Tibial artery (tissue), 4 donors: Measurements from ENCODE around the gene TTN.
"Not testable (repeated sequence)": the region's sequence is repeated elsewhere in the genome, so short reads cannot be mapped to it uniquely, and the experiment has no call there.

Source experiments
- DNase-seq, 2 donors: peaks; one replicate each; pipeline ENCODE4 v3.0.0-alpha.2; 2019
- H3K27ac ChIP-seq, 2 donors: fragments of 200-600 bp; sonication (generic) in 1 of 2; 1 replicate in 1 of 2; 2 replicates in 1 of 2; pipeline ENCODE4 v1.5.1; 2018 to 2019; ENCODE audit warnings: mild to moderate bottlenecking in 1 of 2
- H3K27me3 ChIP-seq, 2 donors: fragments of 200-600 bp; sonication (generic) in 1 of 2; one replicate each; pipeline versions ENCODE4 v1.5.1 to v1.6.0; 2016 to 2019
- H3K36me3 ChIP-seq, 3 donors: fragments of 200-600 bp; sonication (generic) in 2 of 3; one replicate each; pipeline ENCODE4 v1.5.1; 2016 to 2019; ENCODE audit warnings: mild to moderate bottlenecking in 2 of 3
- H3K4me1 ChIP-seq, 4 donors: fragments of 200-600 bp; sonication (generic) in 2 of 4; 1 replicate in 3 of 4; 2 replicates in 1 of 4; pipeline ENCODE4 v1.5.1; 2016 to 2019
- H3K4me3 ChIP-seq, 2 donors: fragments of 200-600 bp; sonication (generic) in 1 of 2; 1 replicate in 1 of 2; 2 replicates in 1 of 2; pipeline ENCODE4 v1.5.1; 2018 to 2019; ENCODE audit warnings: mild to moderate bottlenecking in 2 of 2
- H3K9me3 ChIP-seq, 3 donors: fragments of 200-600 bp; sonication (generic) in 1 of 3; one replicate each; pipeline ENCODE4 v1.5.1; 2016 to 2019
- intact Hi-C: fragments of 100-400 bp; cut with DNase I; formaldehyde crosslinking; loops from one replicate; pipeline ENCODE4 v1.15.0; 2023; ENCODE audit warnings: low total_unique reads
- TF ChIP-seq, protein P1 (sequence below), 2 experiments: fragments of 200-600 bp in 1 of 2; fragments of 450-650 bp in 1 of 2; IDR thresholded peaks; one replicate each; pipeline ENCODE4 v1.5.1; 2017 to 2019; ENCODE audit warnings: antibody characterized with exemption in 2 of 2, mild to moderate bottlenecking in 1 of 2, moderate library complexity in 1 of 2

Gene TTN

DNA sequence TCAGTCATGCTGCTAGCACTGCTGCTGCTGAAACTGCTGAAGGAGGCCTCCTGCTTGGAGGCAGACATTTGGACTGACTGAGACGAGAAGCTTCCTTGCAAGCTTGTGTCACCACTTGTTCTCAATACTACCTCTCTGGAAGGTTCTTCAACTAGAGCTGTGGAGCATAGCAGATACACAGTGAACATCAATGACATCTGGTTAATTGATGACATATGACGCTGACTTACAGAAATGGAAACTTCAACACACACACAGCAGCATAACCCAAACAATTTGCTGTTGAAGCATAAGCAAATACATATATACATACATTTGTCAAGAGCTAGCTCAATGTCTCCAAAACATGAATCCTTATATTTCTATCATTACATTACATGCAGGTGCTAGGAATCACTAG lies 279.6 kb downstream of the TTN start:
- DNase-seq: no peak
- Histone ChIP-seq H3K4me3 (no peak overlapping the region), H3K27me3 (no peaks in the 10 kb centered on the region), H3K4me1 (peaks cover 0 to 10% (median 0%) of the 10 kb centered on the region in 4 donors), H3K36me3 (peaks cover 13 to 16% (median 14%) of the 10 kb centered on the region in 3 donors), H3K9me3 (no peaks in the 10 kb centered on the region), H3K27ac (no peak overlapping the region)
- TF ChIP-seq, protein P1, sequence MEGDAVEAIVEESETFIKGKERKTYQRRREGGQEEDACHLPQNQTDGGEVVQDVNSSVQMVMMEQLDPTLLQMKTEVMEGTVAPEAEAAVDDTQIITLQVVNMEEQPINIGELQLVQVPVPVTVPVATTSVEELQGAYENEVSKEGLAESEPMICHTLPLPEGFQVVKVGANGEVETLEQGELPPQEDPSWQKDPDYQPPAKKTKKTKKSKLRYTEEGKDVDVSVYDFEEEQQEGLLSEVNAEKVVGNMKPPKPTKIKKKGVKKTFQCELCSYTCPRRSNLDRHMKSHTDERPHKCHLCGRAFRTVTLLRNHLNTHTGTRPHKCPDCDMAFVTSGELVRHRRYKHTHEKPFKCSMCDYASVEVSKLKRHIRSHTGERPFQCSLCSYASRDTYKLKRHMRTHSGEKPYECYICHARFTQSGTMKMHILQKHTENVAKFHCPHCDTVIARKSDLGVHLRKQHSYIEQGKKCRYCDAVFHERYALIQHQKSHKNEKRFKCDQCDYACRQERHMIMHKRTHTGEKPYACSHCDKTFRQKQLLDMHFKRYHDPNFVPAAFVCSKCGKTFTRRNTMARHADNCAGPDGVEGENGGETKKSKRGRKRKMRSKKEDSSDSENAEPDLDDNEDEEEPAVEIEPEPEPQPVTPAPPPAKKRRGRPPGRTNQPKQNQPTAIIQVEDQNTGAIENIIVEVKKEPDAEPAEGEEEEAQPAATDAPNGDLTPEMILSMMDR (IDR thresholded peaks at IDR 0.05): no peak
- intact Hi-C loops: no loop called here

DNA sequence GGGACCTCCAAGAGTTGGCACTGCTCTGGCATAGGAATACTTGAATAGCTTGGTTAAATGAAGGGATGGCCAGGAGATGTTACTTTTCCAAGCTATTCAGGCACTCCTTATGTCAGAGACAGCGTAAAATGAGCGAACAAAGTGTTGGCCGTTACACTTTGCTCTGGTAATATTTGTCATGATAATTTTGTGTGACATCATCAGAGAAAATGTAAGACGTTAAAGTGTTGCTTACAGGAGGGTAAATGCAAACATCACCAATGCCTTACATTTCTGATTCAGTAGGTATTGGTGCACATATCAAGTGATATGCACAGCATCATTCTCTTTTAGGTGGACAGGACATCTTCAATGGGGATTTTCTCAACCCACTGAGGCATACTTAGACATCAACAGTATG lies 281.0 kb downstream of the TTN start:
- H3K4me1 ChIP-seq: peaks cover 0 to 10% (median 0%) of the 10 kb centered on the region in 4 donors
- no peaks in the 10 kb centered on the region for H3K9me3 ChIP-seq
- TF ChIP-seq, protein P1 (IDR thresholded peaks at IDR 0.05): no peak
- no peak overlapping the region for H3K27ac ChIP-seq
- intact Hi-C loops: no loop called here
- H3K4me3 ChIP-seq: no peak overlapping the region
- no peaks in the 10 kb centered on the region for H3K27me3 ChIP-seq
- peaks cover under 1 to 4% (median 1%) of the 10 kb centered on the region in 3 donors for H3K36me3 ChIP-seq
- DNase-seq: no peak

DNA sequence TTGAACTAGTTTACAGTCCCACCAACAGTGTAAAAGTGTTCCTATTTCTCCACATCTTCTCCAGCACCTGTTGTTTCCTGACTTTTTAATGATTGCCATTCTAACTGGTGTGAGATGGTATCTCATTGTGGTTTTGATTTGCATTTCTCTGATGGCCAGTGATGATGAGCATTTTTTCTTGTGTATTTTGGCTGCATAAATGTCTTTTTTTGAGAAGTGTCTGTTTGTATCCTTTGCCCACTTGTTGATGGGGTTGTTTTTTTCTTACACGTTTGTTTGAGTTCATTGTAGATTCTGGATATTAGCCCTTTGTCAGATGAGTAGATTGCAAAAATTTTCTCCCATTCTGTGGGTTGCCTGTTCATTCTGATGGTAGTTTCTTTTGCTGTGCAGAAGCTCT lies 281.8 kb downstream of the TTN start:
- peaks cover 0 to 10% (median 0%) of the 10 kb centered on the region in 4 donors for H3K4me1 ChIP-seq
- H3K4me3 ChIP-seq, H3K27me3 ChIP-seq, DNase-seq, intact Hi-C loops, H3K9me3 ChIP-seq, H3K27ac ChIP-seq, H3K36me3 ChIP-seq: not testable (repeated sequence)

DNA sequence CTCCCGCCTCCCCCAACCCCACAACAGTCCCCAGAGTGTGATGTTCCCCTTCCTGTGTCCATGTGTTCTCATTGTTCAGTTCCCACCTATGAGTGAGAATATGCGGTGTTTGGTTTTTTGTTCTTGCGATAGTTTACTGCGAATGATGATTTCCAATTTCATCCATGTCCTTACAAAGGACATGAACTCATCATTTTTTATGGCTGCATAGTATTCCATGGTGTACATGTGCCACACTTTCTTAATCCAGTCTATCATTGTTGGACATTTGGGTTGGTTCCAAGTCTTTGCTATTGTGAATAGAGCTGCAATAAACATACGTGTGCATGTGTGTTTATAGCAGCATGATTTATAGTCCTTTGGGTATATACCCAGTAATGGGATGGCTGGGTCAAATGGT lies 282.2 kb downstream of the TTN start:
- H3K27me3 ChIP-seq, H3K9me3 ChIP-seq, H3K36me3 ChIP-seq, DNase-seq, H3K4me3 ChIP-seq, H3K27ac ChIP-seq, intact Hi-C loops: not testable (repeated sequence)
- peaks cover 0 to 10% (median 0%) of the 10 kb centered on the region in 4 donors for H3K4me1 ChIP-seq

DNA sequence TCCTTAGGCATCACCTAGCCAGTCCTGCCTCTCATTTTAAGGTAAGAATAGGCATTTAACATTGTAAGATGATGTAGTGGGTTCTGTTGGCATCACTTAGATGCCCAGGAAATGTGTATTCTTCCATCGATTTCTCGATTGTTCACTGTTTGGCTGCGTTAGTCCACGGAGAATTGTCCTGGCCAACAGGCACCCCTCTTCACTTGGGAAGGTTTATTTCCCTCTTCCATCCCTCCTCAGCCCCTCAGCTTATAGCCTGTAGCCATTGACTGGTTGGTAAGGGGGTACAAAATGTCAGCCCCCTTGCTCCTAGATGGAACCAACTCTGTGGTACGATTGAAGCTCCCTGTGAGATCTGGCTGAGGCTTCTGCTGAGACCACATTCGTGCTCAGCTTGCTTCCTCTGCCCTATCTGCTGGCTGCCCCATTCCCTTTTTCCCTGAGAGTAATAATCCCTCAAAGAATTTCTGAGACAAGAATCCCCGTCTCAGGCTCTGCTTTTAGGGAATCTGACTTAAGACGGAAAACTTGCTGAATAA lies 283.6 kb downstream of the TTN start:
- Histone ChIP-seq H3K27me3 (no peaks in the 10 kb centered on the region), H3K27ac (peak overlapping the region; percentile 61 to 77), H3K4me1 (peaks cover 0 to 10% (median 0%) of the 10 kb centered on the region in 4 donors), H3K36me3 (peaks cover 0 to 7% (median 5%) of the 10 kb centered on the region in 3 donors), H3K9me3 (no peaks in the 10 kb centered on the region), H3K4me3 (peak overlapping the region; percentile 63 to 64)
- no peak for DNase-seq
- intact Hi-C loops: no loop called here
- TF ChIP-seq, protein P1 (IDR thresholded peaks at IDR 0.05): no peak

DNA sequence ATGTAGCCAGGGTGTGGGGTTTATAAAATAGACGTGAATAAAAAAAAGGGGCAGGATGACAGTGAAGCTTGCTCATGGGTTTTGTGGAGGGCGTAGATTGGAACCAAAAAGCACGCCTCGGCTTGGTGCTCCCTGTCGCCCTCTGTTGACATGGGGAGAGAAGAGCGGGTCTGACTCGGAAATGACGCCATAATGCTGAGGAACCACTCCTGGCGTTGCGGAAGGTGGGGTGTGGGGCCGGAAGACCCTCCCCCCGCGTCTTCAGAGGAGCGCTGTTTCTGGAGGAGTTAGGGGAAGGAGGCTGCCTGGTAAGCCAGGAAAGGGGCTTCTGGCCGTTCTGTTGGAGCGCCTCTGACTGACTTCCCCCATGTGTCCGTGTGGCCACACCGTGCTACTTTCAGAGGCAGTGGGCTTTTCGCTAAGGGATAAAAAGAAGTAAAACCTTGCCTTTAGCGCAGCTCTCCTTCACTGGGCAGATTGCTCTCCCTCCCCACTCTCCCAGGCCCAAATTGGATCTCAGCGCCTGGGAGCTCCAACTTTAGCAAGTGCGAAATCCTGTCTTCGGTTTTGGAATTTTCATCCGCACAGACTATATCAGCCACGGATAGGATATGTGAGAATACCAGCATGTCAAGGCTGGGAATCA lies 284.1 kb downstream of the TTN start:
- no peaks in the 10 kb centered on the region for H3K9me3 ChIP-seq
- H3K36me3 ChIP-seq: peaks cover 0 to 11% (median 10%) of the 10 kb centered on the region in 3 donors
- peaks cover 0 to 10% (median 0%) of the 10 kb centered on the region in 4 donors for H3K4me1 ChIP-seq
- H3K27ac ChIP-seq: peak overlapping the region; percentile 61 to 77
- TF ChIP-seq, protein P1 (IDR thresholded peaks at IDR 0.05): peak; percentile 52 to 55
- no peaks in the 10 kb centered on the region for H3K27me3 ChIP-seq
- H3K4me3 ChIP-seq: peak overlapping the region; percentile 63 to 64
- peak; percentile 75 to 89 for DNase-seq
- intact Hi-C loops: no loop called here
